Activated CD8-positive, alpha-beta T cell treated with anti-CD3 and anti-CD28 coated beads, Interleukin-2, amount 10 ng/mL, durations not matched to agents 7 days and 5 days (primary cell): ENCODE measurements around the gene TOMM70. TPM values are rescaled to one million over a fixed set of nuclear protein-coding genes. Genes with fewer than 3 reads are reported as not detected.
"Not testable (repeated sequence)": the region's sequence is repeated elsewhere in the genome, so short reads cannot be mapped to it uniquely, and the experiment has no call there.

ENCODE experiments used
- ATAC-seq: fragments of 150-1000 bp; cut with Tn5 transposase; one replicate; pipeline ENCODE4 v1.10.0; 2021; ENCODE audit warnings: moderate library complexity
- CTCF ChIA-PET: fragments of 350-600 bp; sonication (Branson Sonifier 250); formaldehyde crosslinking; loops from one replicate; lab custom pipeline; 2021; ENCODE audit warnings: antibody characterized with exemption; lab: Charles Lee
- POLR2A ChIA-PET: fragments of 350-600 bp; sonication (Branson Sonifier 250); formaldehyde crosslinking; loops from one replicate; lab custom pipeline; 2021; ENCODE audit warnings: antibody characterized with exemption; lab: Charles Lee
- DNase-seq: peaks from one replicate; pipeline ENCODE4 v3.0.0-alpha.2; 2020
- H3K27ac Mint-ChIP-seq: one replicate; pipeline ENCODE4 v1.8.0; 2021; ENCODE audit warnings: mild to moderate bottlenecking, mixed read lengths
- H3K27me3 Mint-ChIP-seq: one replicate; pipeline ENCODE4 v1.8.0; 2021; ENCODE audit warnings: low read depth, mixed read lengths
- H3K36me3 Mint-ChIP-seq: one replicate; pipeline ENCODE4 v1.8.0; 2021; ENCODE audit warnings: low read depth, mixed read lengths
- H3K4me1 Mint-ChIP-seq: one replicate; pipeline ENCODE4 v1.8.0; 2021; ENCODE audit warnings: low read depth, mixed read lengths
- H3K4me3 Mint-ChIP-seq: one replicate; pipeline ENCODE4 v1.8.0; 2021; ENCODE audit warnings: mild to moderate bottlenecking, mixed read lengths
- H3K9me3 Mint-ChIP-seq: one replicate; pipeline ENCODE4 v1.8.0; 2022; ENCODE audit warnings: mixed read lengths; ENCODE audit not compliant: insufficient read depth
- total RNA-seq, 2 experiments: library from RNA; stranded (reverse); gene quantifications; one replicate each; pipeline ENCODE4 v1.2.3, GENCODE V29; 2021

Gene TOMM70
- total RNA-seq, 2 experiments from 2014 or later, result 42.1 to 43.8 TPM

GRCh38 chr3:100335434-100335833 is 65.5 kb downstream of the TOMM70 start:
- Mint-ChIP-seq H3K27me3 (no peaks in the 10 kb centered on the region), H3K4me3 (peak overlapping the region; percentile 94), H3K27ac (peak overlapping the region; percentile 93), H3K36me3 (peaks cover 10% of the 10 kb centered on the region), H3K4me1 (peaks cover 23% of the 10 kb centered on the region), H3K9me3 (no peaks in the 10 kb centered on the region)
- CTCF ChIA-PET, result interaction anchor here (1.0 to 1.8 kb wide), 8 partner anchors 11 to 504 kb away, joined by 3 to 8 read pairs (median 4); no protein-coding TSS in a partner anchor
- ATAC-seq, result no peak
- no peak for DNase-seq
- POLR2A ChIA-PET, result interaction anchor here (0.7 to 1.8 kb wide), 2 partner anchors 11 to 26 kb away, joined by 3 to 10 read pairs; no protein-coding TSS in a partner anchor

- H3K36me3 Mint-ChIP-seq, result peaks cover 9% of the 10 kb centered on the region
Observed at GRCh38 chr3:100334488-100335351, 66.2 kb downstream of the TOMM70 start, which contains the start of gene NIT2. NIT2 (plus strand) TSS chr3:100334757; CDS start chr3:100334792, 35 bp downstream.

GRCh38 chr3:100333970-100334487 is 66.9 kb downstream of the TOMM70 start:
- no peaks in the 10 kb centered on the region for H3K27me3 Mint-ChIP-seq
- peak overlapping the region; percentile 68 for H3K27ac Mint-ChIP-seq
- DNase-seq, result no peak
- ChIA-PET CTCF (interaction anchor here (1.0 to 1.8 kb wide), 2 partner anchors 17 to 265 kb away, joined by 3 to 6 read pairs; no protein-coding TSS in a partner anchor), POLR2A (interaction anchor here (0.6 to 3.8 kb wide), 5 partner anchors 13 to 377 kb away, joined by 3 to 18 read pairs (median 3); partner anchors contain the start of genes LNP1, TBC1D23 and TOMM70)
- peak; percentile 11 for ATAC-seq
- peak overlapping the region; percentile 78 for H3K4me3 Mint-ChIP-seq
- H3K4me1 Mint-ChIP-seq, result peaks cover 23% of the 10 kb centered on the region
- peaks cover 5% of the 10 kb centered on the region for H3K36me3 Mint-ChIP-seq
- H3K9me3 Mint-ChIP-seq, result no peaks in the 10 kb centered on the region

More at GRCh38 chr3:100334488-100335351, 66.2 kb downstream of the TOMM70 start, which contains the start of gene NIT2:
- no peaks in the 10 kb centered on the region for H3K9me3 Mint-ChIP-seq
- CTCF ChIA-PET, result interaction anchor here (1.0 to 1.8 kb wide), 9 partner anchors 11 to 503 kb away, joined by 3 to 8 read pairs (median 4); no protein-coding TSS in a partner anchor
- DNase-seq, result peak; percentile 86
- POLR2A ChIA-PET, result interaction anchor here (0.6 to 3.8 kb wide), 5 partner anchors 12 to 376 kb away, joined by 3 to 18 read pairs (median 3); partner anchors contain the start of genes LNP1, TBC1D23 and TOMM70
- ATAC-seq, result peak; percentile 98
- H3K27ac Mint-ChIP-seq, result peak within 1 kb of the TSS; percentile 93
- H3K27me3 Mint-ChIP-seq, result no peaks in the 10 kb centered on the region
- H3K4me1 Mint-ChIP-seq, result peaks cover 23% of the 10 kb centered on the region
- H3K4me3 Mint-ChIP-seq, result peak within 1 kb of the TSS; percentile 94

- ATAC-seq (no peak), DNase-seq (no peak)
- Mint-ChIP-seq H3K4me1 (peaks cover 23% of the 10 kb centered on the region), H3K4me3 (no peak overlapping the region), H3K27me3 (no peaks in the 10 kb centered on the region), H3K36me3 (peaks cover 3% of the 10 kb centered on the region), H3K27ac (no peak overlapping the region), H3K9me3 (no peaks in the 10 kb centered on the region)
- POLR2A ChIA-PET, result interaction anchor here (3.8 kb wide), 1 partner anchor 68 kb away, joined by 18 read pairs; the partner anchor contains the start of genes LNP1 and TOMM70
- CTCF ChIA-PET, result interaction anchor here (1.1 kb wide), 1 partner anchor 502 kb away, joined by 5 read pairs; no protein-coding TSS in a partner anchor
Observed at GRCh38 chr3:100333051-100333450, 67.8 kb downstream of the TOMM70 start.

- H3K36me3 Mint-ChIP-seq, result peaks cover 13% of the 10 kb centered on the region
- CTCF ChIA-PET, result interaction anchor here (1.5 kb wide), 1 partner anchor 15 kb away, joined by 6 read pairs; no protein-coding TSS in a partner anchor
- H3K27ac Mint-ChIP-seq, result no peak overlapping the region
- H3K27me3 Mint-ChIP-seq, result no peaks in the 10 kb centered on the region
- peaks cover 22% of the 10 kb centered on the region for H3K4me1 Mint-ChIP-seq
- H3K4me3 Mint-ChIP-seq, result no peak overlapping the region
- DNase-seq (no peak), ATAC-seq (no peak)
- POLR2A ChIA-PET, result interaction anchor here (1.1 to 3.8 kb wide), 3 partner anchors 15 to 377 kb away, joined by 3 to 18 read pairs (median 3); partner anchors contain the start of genes LNP1 and TOMM70
- H3K9me3 Mint-ChIP-seq, result no peaks in the 10 kb centered on the region
Observed at GRCh38 chr3:100331660-100332059, 69.2 kb downstream of the TOMM70 start.

- DNase-seq, result no peak
- Mint-ChIP-seq H3K4me3 (no peak overlapping the region), H3K4me1 (peaks cover 14% of the 10 kb centered on the region), H3K9me3 (no peaks in the 10 kb centered on the region), H3K36me3 (peaks cover 15% of the 10 kb centered on the region), H3K27me3 (no peaks in the 10 kb centered on the region), H3K27ac (no peak overlapping the region)
- CTCF ChIA-PET, result interaction anchor here (1.5 kb wide), 1 partner anchor 14 kb away, joined by 6 read pairs; no protein-coding TSS in a partner anchor
- no peak for ATAC-seq
- POLR2A ChIA-PET, result interaction anchor here (0.6 kb wide), 1 partner anchor 1231 kb away, joined by 3 read pairs; the partner anchor contains the start of gene TRMT10C
Observed at GRCh38 chr3:100330651-100331050, 70.2 kb downstream of the TOMM70 start.

- Mint-ChIP-seq H3K4me1 (peaks cover 7% of the 10 kb centered on the region), H3K9me3 (no peaks in the 10 kb centered on the region), H3K4me3 (no peak overlapping the region), H3K27me3 (no peaks in the 10 kb centered on the region), H3K27ac (no peak overlapping the region), H3K36me3 (peaks cover 14% of the 10 kb centered on the region)
- DNase-seq, result no peak
- ATAC-seq, result no peak
- ChIA-PET POLR2A (interaction anchor here (0.6 kb wide), 1 partner anchor 1232 kb away, joined by 3 read pairs; the partner anchor contains the start of gene TRMT10C), CTCF (interaction anchor here (1.2 kb wide), 1 partner anchor 13 kb away, joined by 3 read pairs; no protein-coding TSS in a partner anchor)
Observed at GRCh38 chr3:100329800-100330489, 70.9 kb downstream of the TOMM70 start.

GRCh38 chr3:100327377-100327776 is 73.5 kb downstream of the TOMM70 start:
- H3K9me3 Mint-ChIP-seq, H3K4me3 Mint-ChIP-seq, POLR2A ChIA-PET, ATAC-seq, H3K27me3 Mint-ChIP-seq, H3K27ac Mint-ChIP-seq, DNase-seq, CTCF ChIA-PET, H3K4me1 Mint-ChIP-seq: not testable (repeated sequence)
- H3K36me3 Mint-ChIP-seq, result peaks cover 14% of the 10 kb centered on the region

- Mint-ChIP-seq H3K36me3 (peaks cover 14% of the 10 kb centered on the region), H3K9me3 (no peaks in the 10 kb centered on the region), H3K4me3 (no peak overlapping the region), H3K27ac (no peak overlapping the region), H3K27me3 (no peaks in the 10 kb centered on the region), H3K4me1 (no peaks in the 10 kb centered on the region)
- ChIA-PET CTCF (no interaction called here), POLR2A (no interaction called here)
- DNase-seq (no peak), ATAC-seq (no peak)
Observed at GRCh38 chr3:100325827-100326226, 75.1 kb downstream of the TOMM70 start.

GRCh38 chr3:100324044-100324443 is 76.8 kb downstream of the TOMM70 start:
- Mint-ChIP-seq H3K27ac (no peak overlapping the region), H3K9me3 (no peaks in the 10 kb centered on the region), H3K4me1 (no peaks in the 10 kb centered on the region), H3K4me3 (no peak overlapping the region), H3K27me3 (no peaks in the 10 kb centered on the region), H3K36me3 (peaks cover 18% of the 10 kb centered on the region)
- ChIA-PET POLR2A (no interaction called here), CTCF (interaction anchor here (0.8 to 1.3 kb wide), 2 partner anchors 12 to 25 kb away, joined by 3 read pairs; no protein-coding TSS in a partner anchor)
- no peak for DNase-seq
- no peak for ATAC-seq
